ENCODE measurements around the gene EXOSC2. TPM values are rescaled to one million over a fixed set of nuclear protein-coding genes. Genes with fewer than 3 reads are reported as not detected.

The EXOSC2 gene
- total and polyA plus RNA-seq, 2 of the 13 experiments (the other 11 are each of a cell fraction or from before 2014, with no cell fraction given), result 27.5 to 63.8 TPM

GRCh38 chr9:130712564-130713285 is 19.1 kb downstream of the EXOSC2 start (continued):
- peak; percentile 66; the same call in 1 of the 2 replicates for TF ChIP-seq ZBED4 (CRISPR knock-in tag; IDR thresholded peaks at IDR 0.05; ENCODE audit: borderline replicate concordance)
- peak; percentile 24; the same call in 1 of the 2 replicates for TF ChIP-seq ZNF276 (CRISPR knock-in tag; IDR thresholded peaks at IDR 0.05; ENCODE audit: low read depth)
- TF ChIP-seq ZSCAN30 (CRISPR knock-in tag; IDR thresholded peaks at IDR 0.05), result no peak
- no peak for TF ChIP-seq FOXP1 (IDR thresholded peaks at IDR 0.05)
- TF ChIP-seq FOXP1 (CRISPR knock-in tag; IDR thresholded peaks at IDR 0.05), result no peak
- TF ChIP-seq FOXA3 (CRISPR knock-in tag; IDR thresholded peaks at IDR 0.05), result no peak; the same call in 1 of the 2 replicates
- TF ChIP-seq ZNF570 (CRISPR knock-in tag; IDR thresholded peaks at IDR 0.05; ENCODE audit: borderline replicate concordance), result no peak
- TF ChIP-seq PAX8 (CRISPR knock-in tag; IDR thresholded peaks at IDR 0.05; ENCODE audit: borderline replicate concordance), result no peak
- TF ChIP-seq ESRRA (CRISPR knock-in tag; IDR thresholded peaks at IDR 0.05; ENCODE audit: low read depth), result no peak
- no peak for TF ChIP-seq MEIS1 (CRISPR knock-in tag; IDR thresholded peaks at IDR 0.05; ENCODE audit: borderline replicate concordance)
